Keratinocyte (primary cell): Measurements from ENCODE around the gene TMCO4. TPM values are rescaled to one million over a fixed set of nuclear protein-coding genes. Genes with fewer than 3 reads are reported as not detected.

Experiments used
- DNase-seq: peaks from one replicate; pipeline ENCODE4 v3.0.0-alpha.2; 2011; ENCODE audit warnings: low read depth, missing footprints, low spot score
- FAIRE-seq: peaks from 2 replicates; lab custom pipeline; 2011; peaks lifted over from hg19 to GRCh38; lab: Jason Lieb, UNC
- H2AFZ ChIP-seq: 2 replicates; pipeline ENCODE4 v1.6.0; 2012; ENCODE audit warnings: low read length, control low read depth, inconsistent platforms; ENCODE audit not compliant: control insufficient read depth
- H3K27ac ChIP-seq: 2 replicates; pipeline ENCODE4 v1.5.1; 2011; ENCODE audit warnings: low read length; ENCODE audit not compliant: control insufficient read depth, insufficient read depth
- H3K27me3 ChIP-seq: 3 replicates; pipeline ENCODE4 v1.6.0; 2011; ENCODE audit warnings: low read length; ENCODE audit not compliant: control insufficient read depth, insufficient read depth; ENCODE audit errors: extremely low read depth
- H3K36me3 ChIP-seq, 2 experiments: 2 replicates in 1 of 2; 3 replicates in 1 of 2; pipeline ENCODE4 v1.5.1; 2011; ENCODE audit warnings: low read length in 2 of 2, mild to moderate bottlenecking in 1 of 2; ENCODE audit not compliant: control insufficient read depth in 2 of 2, insufficient read depth in 2 of 2; ENCODE audit errors: extremely low read depth in 1 of 2
- H3K4me1 ChIP-seq: 3 replicates; pipeline ENCODE4 v1.5.1; 2011; ENCODE audit warnings: low read length; ENCODE audit not compliant: control insufficient read depth, insufficient read depth; ENCODE audit errors: extremely low read depth
- H3K4me2 ChIP-seq: 3 replicates; pipeline ENCODE4 v1.6.0; 2011; ENCODE audit warnings: low read depth, low read length; ENCODE audit not compliant: control insufficient read depth, insufficient read depth; ENCODE audit errors: extremely low read depth
- H3K4me3 ChIP-seq, 3 experiments: fragments of 200-600 bp in 1 of 3; sonication (generic) in 1 of 3; 2 replicates in 2 of 3; 3 replicates in 1 of 3; pipeline ENCODE4 v1.5.1; 2011 to 2016; ENCODE audit warnings: low read length in 3 of 3, mild to moderate bottlenecking in 3 of 3, control low read depth in 2 of 3, inconsistent platforms in 1 of 3, low read depth in 1 of 3, mixed read lengths in 1 of 3, mixed run types in 1 of 3, moderate library complexity in 1 of 3; ENCODE audit not compliant: control insufficient read depth in 2 of 3, insufficient read depth in 2 of 3; ENCODE audit errors: extremely low read depth in 1 of 3
- H3K79me2 ChIP-seq: 2 replicates; pipeline ENCODE4 v1.6.0; 2012; ENCODE audit warnings: low read length; ENCODE audit not compliant: control insufficient read depth, insufficient read depth
- H3K9ac ChIP-seq: 3 replicates; pipeline ENCODE4 v1.6.0; 2011; ENCODE audit warnings: low read length; ENCODE audit not compliant: control insufficient read depth, insufficient read depth; ENCODE audit errors: extremely low read depth
- H3K9me1 ChIP-seq: 3 replicates; pipeline ENCODE4 v1.6.0; 2011; ENCODE audit warnings: low read length; ENCODE audit not compliant: control insufficient read depth, insufficient read depth; ENCODE audit errors: extremely low read depth
- H3K9me3 ChIP-seq: 2 replicates; pipeline ENCODE4 v1.5.1; 2012; ENCODE audit warnings: low read depth, low read length; ENCODE audit not compliant: control insufficient read depth
- H4K20me1 ChIP-seq: 3 replicates; pipeline ENCODE4 v1.6.0; 2011; ENCODE audit warnings: low read length; ENCODE audit not compliant: control insufficient read depth, insufficient read depth; ENCODE audit errors: extremely low read depth
- CTCF ChIP-seq, 3 experiments: IDR thresholded peaks in 1 of 3; conservative IDR thresholded peaks in 1 of 3; optimal IDR thresholded peaks in 1 of 3; 2 replicates in 2 of 3; 3 replicates in 1 of 3; pipeline versions ENCODE3 to v1.5.1; 2011; ENCODE audit warnings: low read length in 3 of 3, mild to moderate bottlenecking in 3 of 3, moderate library complexity in 2 of 3, control low read depth in 1 of 3, inconsistent platforms in 1 of 3; ENCODE audit not compliant: insufficient read depth in 2 of 3; ENCODE audit errors: extremely low read depth in 1 of 3
- EZH2 ChIP-seq: IDR thresholded peaks from one replicate; pipeline ENCODE4 v1.6.1; 2012; ENCODE audit warnings: inconsistent platforms, mild to moderate bottlenecking, low read length, moderate library complexity
- dilution Hi-C: fragments of 300-500 bp; cut with MboI; formaldehyde crosslinking; loops from one replicate; pipeline ENCODE4 v1.7.0; 2020; ENCODE audit warnings: low sequenced_read_pairs; ENCODE audit not compliant: extremely low pct_ligation_motif_present
- polyA plus RNA-seq, 5 experiments: library from polyadenylated mRNA; depleted of rRNA in 3 of 5; stranded (reverse) in 3 of 5; stranded (forward) in 1 of 5; unstranded in 1 of 5; fragments of >200 nt; gene quantifications; 1 replicate in 1 of 5; 2 replicates in 3 of 5; 3 replicates in 1 of 5; pipeline versions ENCODE4 v1.2.1 to v1.2.3, GENCODE V29; 2011 to 2012; ENCODE audit warnings: missing spikeins in 2 of 5, low read depth in 1 of 5, low replicate concordance in 1 of 5

The TMCO4 gene
- polyA plus RNA-seq, 1 donor (not counting 4 experiments of a cell fraction or from before 2014, with no cell fraction given): 1.2 TPM

GRCh38 chr1:19747761-19748160, 52.0 kb downstream of the TMCO4 start:
- no peaks in the 10 kb centered on the region for H4K20me1 ChIP-seq
- FAIRE-seq: no peak
- TF ChIP-seq EZH2 (no peak), CTCF (optimal IDR thresholded peaks at IDR 0.05 in 1 of 3, IDR thresholded peaks at IDR 0.05 in 1 of 3, conservative IDR thresholded peaks at IDR 0.05 in 1 of 3; ENCODE audit: extremely low read depth in 1 of 3, insufficient read depth in 2 of 3, low read length in 3 of 3) (no peak)

DNA sequence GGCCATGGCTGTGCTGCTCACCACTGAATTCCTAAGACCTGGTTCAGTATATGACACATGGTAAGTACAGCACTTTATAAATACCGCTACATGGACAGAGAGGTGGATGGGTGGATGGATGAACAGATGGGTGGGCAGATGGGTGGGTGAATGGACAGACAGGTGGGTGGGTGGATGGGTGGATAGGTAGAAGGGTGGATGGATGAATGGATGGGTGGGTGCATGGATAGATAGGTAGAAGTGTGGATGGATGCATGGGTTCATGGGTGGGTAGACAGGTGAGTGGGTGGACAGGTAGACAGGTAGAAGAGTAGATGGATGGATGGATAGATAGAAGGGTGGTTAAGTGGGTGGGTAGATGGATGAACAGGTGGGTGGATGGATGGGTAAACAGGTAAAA, 54.8 kb downstream of the TMCO4 start:
- H3K9ac ChIP-seq: no peak overlapping the region
- H3K79me2 ChIP-seq: no peaks in the 10 kb centered on the region
- no peak overlapping the region for H2AFZ ChIP-seq
- FAIRE-seq: no peak
- dilution Hi-C loops: no loop called here
- no peaks in the 10 kb centered on the region for H3K9me3 ChIP-seq
- H4K20me1 ChIP-seq: no peaks in the 10 kb centered on the region
- H3K27ac ChIP-seq: no peak overlapping the region
- no peaks in the 10 kb centered on the region for H3K36me3 ChIP-seq
- no peak for DNase-seq
- TF ChIP-seq EZH2 (no peak), CTCF (optimal IDR thresholded peaks at IDR 0.05 in 1 of 3, IDR thresholded peaks at IDR 0.05 in 1 of 3, conservative IDR thresholded peaks at IDR 0.05 in 1 of 3; ENCODE audit: extremely low read depth in 1 of 3, insufficient read depth in 2 of 3, low read length in 3 of 3) (no peak)
- H3K4me3 ChIP-seq: no peak overlapping the region
- H3K9me1 ChIP-seq: no peaks in the 10 kb centered on the region
- no peak overlapping the region for H3K4me2 ChIP-seq
- H3K4me1 ChIP-seq: no peaks in the 10 kb centered on the region
- H3K27me3 ChIP-seq: no peaks in the 10 kb centered on the region

More at GRCh38 chr1:19747761-19748160, 52.0 kb downstream of the TMCO4 start:
- Histone ChIP-seq H3K27ac (no peak overlapping the region), H3K9me3 (no peaks in the 10 kb centered on the region), H3K27me3 (no peaks in the 10 kb centered on the region), H3K79me2 (no peaks in the 10 kb centered on the region), H3K9me1 (no peaks in the 10 kb centered on the region), H3K4me2 (no peak overlapping the region), H3K36me3 (no peaks in the 10 kb centered on the region), H2AFZ (no peak overlapping the region), H3K4me3 (no peak overlapping the region), H3K4me1 (no peaks in the 10 kb centered on the region), H3K9ac (no peak overlapping the region)
- no peak for DNase-seq
- dilution Hi-C loops: no loop called here
